Upper lobe of left lung (tissue), 6 donors: ENCODE results near the gene FOXQ1. TPM values are rescaled to one million over a fixed set of nuclear protein-coding genes. Genes with fewer than 3 reads are reported as not detected.

ENCODE experiments used
- ATAC-seq, 2 donors: fragments of 200-7000 bp; cut with Tn5 transposase; one replicate each; pipeline ENCODE4 v1.9.1; 2022; ENCODE audit warnings: mild to moderate bottlenecking in 2 of 2, moderate library complexity in 2 of 2; ENCODE audit not compliant: low FRiP score in 2 of 2
- DNase-seq, 2 donors: peaks; one replicate each; pipeline ENCODE4 v3.0.0-alpha.2; 2019 to 2020
- H3K27ac ChIP-seq, 4 donors: fragments of 200-600 bp; sonication (generic); one replicate each; pipeline ENCODE4 v1.5.1; 2016 to 2019
- H3K27me3 ChIP-seq, 4 donors: fragments of 200-600 bp; sonication (generic); one replicate each; pipeline ENCODE4 v1.5.1; 2017 to 2019
- H3K36me3 ChIP-seq, 4 donors: fragments of 200-600 bp; sonication (generic); one replicate each; pipeline ENCODE4 v1.5.1; 2016 to 2019
- H3K4me1 ChIP-seq, 4 donors: fragments of 200-600 bp; sonication (generic); one replicate each; pipeline ENCODE4 v1.5.1; 2018 to 2019
- H3K4me3 ChIP-seq, 4 donors: fragments of 200-600 bp; sonication (generic); one replicate each; pipeline ENCODE4 v1.5.1; 2017 to 2019; ENCODE audit warnings: mild to moderate bottlenecking in 2 of 4, moderate library complexity in 1 of 4
- H3K9me3 ChIP-seq, 4 donors: fragments of 200-600 bp; sonication (generic); one replicate each; pipeline ENCODE4 v1.5.1; 2018 to 2019
- EP300 ChIP-seq, 4 donors: sonication (generic); formaldehyde crosslinking; IDR thresholded peaks; one replicate each; pipeline ENCODE4 v1.5.1; 2017; ENCODE audit warnings: antibody characterized with exemption in 4 of 4, control low read depth in 2 of 4
- POLR2A ChIP-seq, 4 donors: fragments of 450-650 bp; IDR thresholded peaks; one replicate each; pipeline ENCODE4 v1.5.1; 2016 to 2017; ENCODE audit warnings: antibody characterized with exemption in 4 of 4, mild to moderate bottlenecking in 2 of 4
- POLR2AphosphoS5 ChIP-seq, 2 donors: sonication (generic); formaldehyde crosslinking; IDR thresholded peaks; one replicate each; pipeline ENCODE4 v1.5.1; 2017; ENCODE audit warnings: antibody characterized with exemption in 2 of 2
- WGBS, 2 donors: methylation state at CpG; one replicate each; pipeline ENCODE4 v1.1.5; 2017 to 2018; 5-methylcytosine and 5-hydroxymethylcytosine counted together
- total RNA-seq, 6 donors: library from RNA; depleted of rRNA in 4 of 6; stranded (reverse); fragments of >200 nt in 4 of 6; gene quantifications; one replicate each; pipeline versions ENCODE4 v1.1.0 to v1.2.1, GENCODE V29; 2016 to 2021
- TF ChIP-seq, protein P1 (sequence below), 6 experiments: fragments of 450-650 bp in 4 of 6; fragments of 200-600 bp in 2 of 6; sonication (generic) in 2 of 6; IDR thresholded peaks; one replicate each; pipeline ENCODE4 v1.5.1; 2016 to 2019; ENCODE audit warnings: antibody characterized with exemption in 6 of 6
- donor health status: DM: no; HTN: no; CAD: no; lungs with moderate emphysema.
- donor health status: DM: no; HTN: yes; CAD: no; lungs with severe emphysema.

Gene FOXQ1
- total RNA-seq, 6 donors from 2014 or later = 3.9 to 15.4 (median 10.3) TPM

DNA sequence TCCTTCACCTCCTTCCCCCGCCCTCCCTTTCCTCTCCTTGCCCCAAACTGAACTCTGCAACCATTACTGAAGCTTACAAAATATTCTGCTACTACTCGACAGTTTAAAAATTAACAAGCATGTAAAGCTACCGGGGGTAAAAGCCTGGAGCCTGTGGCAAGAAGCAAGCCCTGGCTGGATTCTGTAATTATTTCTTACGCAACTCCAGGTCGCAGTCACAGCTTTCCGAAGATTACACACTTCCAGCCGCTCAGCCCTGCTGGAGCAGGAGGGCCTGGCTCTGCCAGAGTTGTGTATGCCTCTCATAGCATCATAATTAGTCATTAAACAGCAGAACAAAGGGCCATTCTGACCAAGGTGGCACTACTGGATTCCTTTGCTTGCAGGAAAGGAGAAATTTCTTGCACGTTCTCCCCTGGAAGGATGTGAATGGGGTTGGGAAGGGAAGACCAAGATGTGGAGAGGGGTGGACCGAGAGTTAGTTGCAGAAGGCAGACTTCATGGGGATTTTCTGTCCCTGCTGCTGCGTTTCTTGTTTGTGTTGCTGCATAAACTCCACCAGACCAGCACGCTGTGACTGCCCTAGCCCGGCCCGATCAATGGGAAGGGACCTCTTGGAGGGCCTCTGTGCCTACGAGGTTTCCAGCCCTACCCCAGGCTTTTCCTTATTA, 23.6 kb downstream of the FOXQ1 start:
- DNase-seq (peak in 1 of 2 donors; percentile 86), ATAC-seq (peak; percentile 94)
- Histone ChIP-seq H3K9me3 (no peaks in the 10 kb centered on the region), H3K27me3 (no peaks in the 10 kb centered on the region), H3K4me1 (peaks cover 5 to 14% (median 9%) of the 10 kb centered on the region in 4 donors), H3K4me3 (no peak overlapping the region), H3K27ac (peak overlapping the region; percentile 9 to 68 (median 44)), H3K36me3 (no peaks in the 10 kb centered on the region)
- 51 to 53% methylated on average over 14 of the region's 14 CpGs for WGBS, 2 donors
- TF ChIP-seq POLR2AphosphoS5 (IDR thresholded peaks at IDR 0.05) = peak; percentile 52 to 53
- no peak for TF ChIP-seq POLR2A (IDR thresholded peaks at IDR 0.05)
- peak in 1 of 4 donors; percentile 42 for TF ChIP-seq EP300 (IDR thresholded peaks at IDR 0.05)
- TF ChIP-seq, protein P1, sequence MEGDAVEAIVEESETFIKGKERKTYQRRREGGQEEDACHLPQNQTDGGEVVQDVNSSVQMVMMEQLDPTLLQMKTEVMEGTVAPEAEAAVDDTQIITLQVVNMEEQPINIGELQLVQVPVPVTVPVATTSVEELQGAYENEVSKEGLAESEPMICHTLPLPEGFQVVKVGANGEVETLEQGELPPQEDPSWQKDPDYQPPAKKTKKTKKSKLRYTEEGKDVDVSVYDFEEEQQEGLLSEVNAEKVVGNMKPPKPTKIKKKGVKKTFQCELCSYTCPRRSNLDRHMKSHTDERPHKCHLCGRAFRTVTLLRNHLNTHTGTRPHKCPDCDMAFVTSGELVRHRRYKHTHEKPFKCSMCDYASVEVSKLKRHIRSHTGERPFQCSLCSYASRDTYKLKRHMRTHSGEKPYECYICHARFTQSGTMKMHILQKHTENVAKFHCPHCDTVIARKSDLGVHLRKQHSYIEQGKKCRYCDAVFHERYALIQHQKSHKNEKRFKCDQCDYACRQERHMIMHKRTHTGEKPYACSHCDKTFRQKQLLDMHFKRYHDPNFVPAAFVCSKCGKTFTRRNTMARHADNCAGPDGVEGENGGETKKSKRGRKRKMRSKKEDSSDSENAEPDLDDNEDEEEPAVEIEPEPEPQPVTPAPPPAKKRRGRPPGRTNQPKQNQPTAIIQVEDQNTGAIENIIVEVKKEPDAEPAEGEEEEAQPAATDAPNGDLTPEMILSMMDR (IDR thresholded peaks at IDR 0.05) = no peak

DNA sequence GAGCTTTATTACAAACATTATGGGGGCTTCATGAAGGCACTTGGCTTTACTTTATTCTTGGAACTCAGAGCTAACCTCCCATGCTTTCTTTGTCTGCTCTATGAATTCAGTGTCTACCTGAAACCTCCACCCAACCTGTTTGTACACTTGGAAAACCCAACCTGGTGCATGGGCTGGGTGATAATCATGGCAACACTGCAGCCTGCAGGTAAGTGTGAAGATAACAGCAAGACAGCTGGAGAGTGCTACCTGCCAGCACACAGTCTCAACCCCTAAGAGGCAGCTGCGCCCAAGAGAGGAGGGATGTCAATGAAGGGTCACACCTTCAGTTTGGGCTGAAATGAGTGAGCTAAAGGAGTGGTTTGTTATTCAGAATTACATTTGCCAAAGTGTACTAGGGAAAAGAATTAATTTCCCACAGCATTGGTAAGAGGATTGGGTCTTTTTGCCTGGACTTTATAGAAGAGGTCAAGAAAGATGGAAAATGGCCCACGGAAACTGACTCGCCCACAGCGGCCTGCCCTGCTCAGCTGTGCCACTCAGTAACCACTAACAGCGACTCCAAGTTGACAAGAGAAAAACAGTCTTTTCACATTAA, 24.4 kb downstream of the FOXQ1 start:
- ATAC-seq = peak; percentile 53 to 90
- no peak overlapping the region for H3K4me3 ChIP-seq
- WGBS, 2 donors = 83 to 90% methylated on average over 5 of the region's 5 CpGs
- H3K27me3 ChIP-seq = no peaks in the 10 kb centered on the region
- peaks cover 5 to 14% (median 9%) of the 10 kb centered on the region in 4 donors for H3K4me1 ChIP-seq
- TF ChIP-seq EP300 (IDR thresholded peaks at IDR 0.05) = no peak
- TF ChIP-seq, protein P1 (IDR thresholded peaks at IDR 0.05) = peak in 5 of 6 experiments; percentile 13 to 71 (median 52)
- peak overlapping the region in 3 of 4 donors; percentile 8 to 68 (median 53) for H3K27ac ChIP-seq
- peak in 1 of 2 donors; percentile 68 for DNase-seq
- H3K36me3 ChIP-seq = no peaks in the 10 kb centered on the region
- no peaks in the 10 kb centered on the region for H3K9me3 ChIP-seq

GRCh38 chr6:1337791-1338190, 25.9 kb downstream of the FOXQ1 start:
- no peak overlapping the region for H3K27ac ChIP-seq
- DNase-seq = no peak
- WGBS, 2 donors = 69 to 79% methylated on average over 3 of the region's 3 CpGs

GRCh38 chr6:1346101-1346500, 34.2 kb downstream of the FOXQ1 start:
- Histone ChIP-seq H3K27ac (peak overlapping the region in 2 of 4 donors; percentile 44 to 53), H3K27me3 (no peaks in the 10 kb centered on the region), H3K4me1 (peaks cover 15 to 30% (median 22%) of the 10 kb centered on the region in 4 donors), H3K9me3 (peaks cover 0 to 5% (median 4%) of the 10 kb centered on the region in 4 donors), H3K4me3 (no peak overlapping the region), H3K36me3 (no peaks in the 10 kb centered on the region)
- no peak for DNase-seq
- no peak for ATAC-seq
- no peak for TF ChIP-seq EP300 (IDR thresholded peaks at IDR 0.05)
- TF ChIP-seq, protein P1 (IDR thresholded peaks at IDR 0.05) = no peak

More at GRCh38 chr6:1337791-1338190, 25.9 kb downstream of the FOXQ1 start:
- Histone ChIP-seq H3K27me3 (no peaks in the 10 kb centered on the region), H3K36me3 (no peaks in the 10 kb centered on the region), H3K9me3 (no peaks in the 10 kb centered on the region), H3K4me1 (peaks cover 5 to 14% (median 9%) of the 10 kb centered on the region in 4 donors), H3K4me3 (no peak overlapping the region)
- no peak for TF ChIP-seq EP300 (IDR thresholded peaks at IDR 0.05)
- TF ChIP-seq POLR2A (IDR thresholded peaks at IDR 0.05) = no peak
- TF ChIP-seq, protein P1 (IDR thresholded peaks at IDR 0.05) = no peak
- no peak for ATAC-seq
